Vagina (tissue), 2 donors: ENCODE results near the gene ZKSCAN4. TPM values are rescaled to one million over a fixed set of nuclear protein-coding genes. Genes with fewer than 3 reads are reported as not detected.

Source experiments
- DNase-seq, 2 donors: peaks; one replicate each; pipeline ENCODE4 v3.0.0-alpha.2; 2017; ENCODE audit errors: extremely low spot score in 2 of 2
- H3K27ac ChIP-seq: fragments of 200-600 bp; sonication (generic); one replicate; pipeline ENCODE4 v1.5.1; 2019
- H3K27me3 ChIP-seq: fragments of 200-600 bp; sonication (generic); one replicate; pipeline ENCODE4 v1.5.1; 2019
- H3K36me3 ChIP-seq, 2 donors: fragments of 200-600 bp; sonication (generic); one replicate each; pipeline ENCODE4 v1.5.1; 2017 to 2019
- H3K4me1 ChIP-seq: fragments of 200-600 bp; sonication (generic); one replicate; pipeline ENCODE4 v1.5.1; 2019
- H3K4me3 ChIP-seq, 2 donors: fragments of 200-600 bp; sonication (generic); 1 replicate in 1 of 2; 2 replicates in 1 of 2; pipeline ENCODE4 v1.5.1; 2016 to 2019
- H3K9me3 ChIP-seq: fragments of 200-600 bp; sonication (generic); one replicate; pipeline ENCODE4 v1.5.1; 2019
- CTCF ChIP-seq, 3 experiments: fragments of 450-650 bp in 2 of 3; fragments of 200-600 bp in 1 of 3; sonication (generic) in 1 of 3; IDR thresholded peaks; one replicate each; pipeline ENCODE4 v1.5.1; 2017 to 2019; ENCODE audit warnings: antibody characterized with exemption in 3 of 3, mild to moderate bottlenecking in 2 of 3, moderate library complexity in 2 of 3
- POLR2A ChIP-seq, 2 donors: fragments of 450-650 bp; IDR thresholded peaks; one replicate each; pipeline ENCODE4 v1.6.1; 2017; ENCODE audit warnings: antibody characterized with exemption in 2 of 2, mild to moderate bottlenecking in 2 of 2, moderate library complexity in 2 of 2
- POLR2AphosphoS5 ChIP-seq, 2 donors: sonication (generic); formaldehyde crosslinking; IDR thresholded peaks; one replicate each; pipeline ENCODE4 v1.9.0; 2017; ENCODE audit warnings: antibody characterized with exemption in 2 of 2, mild to moderate bottlenecking in 2 of 2, low read depth in 1 of 2; ENCODE audit not compliant: insufficient read depth in 1 of 2
- intact Hi-C: fragments of 100-400 bp; cut with DNase I; formaldehyde crosslinking; loops from one replicate; pipeline ENCODE4 v1.15.1; 2023
- total RNA-seq: library from RNA; depleted of rRNA; stranded (reverse); fragments of >200 nt; gene quantifications from one replicate; pipeline ENCODE4 v1.2.3, GENCODE V29; 2016

The ZKSCAN4 gene
- total RNA-seq, 1 donor from 2014 or later: 5.9 TPM

- intact Hi-C loops: no loop called here
- no peaks in the 10 kb centered on the region for H3K9me3 ChIP-seq
- TF ChIP-seq CTCF (IDR thresholded peaks at IDR 0.05): no peak
- TF ChIP-seq POLR2AphosphoS5 (IDR thresholded peaks at IDR 0.05; ENCODE audit: insufficient read depth in 1 of 2, low read depth in 1 of 2): no peak
- TF ChIP-seq POLR2A (IDR thresholded peaks at IDR 0.05): no peak
- H3K27me3 ChIP-seq: no peaks in the 10 kb centered on the region
- no peak overlapping the region for H3K27ac ChIP-seq
- H3K4me1 ChIP-seq: no peaks in the 10 kb centered on the region
- peaks cover 0 to 16% of the 10 kb centered on the region in 2 donors for H3K36me3 ChIP-seq
- H3K4me3 ChIP-seq: no peak overlapping the region
- DNase-seq: no peak
Observed at GRCh38 chr6:28240471-28240870, 11.6 kb downstream of the ZKSCAN4 start.

GRCh38 chr6:28239636-28240035 is 12.4 kb downstream of the ZKSCAN4 start:
- TF ChIP-seq POLR2A (IDR thresholded peaks at IDR 0.05): no peak
- TF ChIP-seq POLR2AphosphoS5 (IDR thresholded peaks at IDR 0.05; ENCODE audit: insufficient read depth in 1 of 2, low read depth in 1 of 2): no peak
- no peak for TF ChIP-seq CTCF (IDR thresholded peaks at IDR 0.05)
- DNase-seq: no peak
- Histone ChIP-seq H3K9me3 (no peaks in the 10 kb centered on the region), H3K27ac (no peak overlapping the region), H3K36me3 (peaks cover 0 to 13% of the 10 kb centered on the region in 2 donors), H3K4me1 (no peaks in the 10 kb centered on the region), H3K4me3 (no peak overlapping the region), H3K27me3 (no peaks in the 10 kb centered on the region)
- intact Hi-C loops: no loop called here

GRCh38 chr6:28235912-28236452 is 16.1 kb downstream of the ZKSCAN4 start:
- H3K36me3 ChIP-seq: peaks cover 0 to 15% of the 10 kb centered on the region in 2 donors

GRCh38 chr6:28232785-28233184 is 19.3 kb downstream of the ZKSCAN4 start:
- H3K27me3 ChIP-seq: no peaks in the 10 kb centered on the region
- no peak for TF ChIP-seq CTCF (IDR thresholded peaks at IDR 0.05)
- TF ChIP-seq POLR2A (IDR thresholded peaks at IDR 0.05): no peak
- TF ChIP-seq POLR2AphosphoS5 (IDR thresholded peaks at IDR 0.05; ENCODE audit: insufficient read depth in 1 of 2, low read depth in 1 of 2): no peak
- no peak overlapping the region for H3K27ac ChIP-seq
- intact Hi-C loops: no loop called here
- peaks cover 0 to 33% of the 10 kb centered on the region in 2 donors for H3K36me3 ChIP-seq
- no peak for DNase-seq
- H3K4me3 ChIP-seq: no peak overlapping the region
- no peaks in the 10 kb centered on the region for H3K9me3 ChIP-seq
- no peaks in the 10 kb centered on the region for H3K4me1 ChIP-seq

More at GRCh38 chr6:28235912-28236452, 16.1 kb downstream of the ZKSCAN4 start:
- TF ChIP-seq POLR2AphosphoS5 (IDR thresholded peaks at IDR 0.05; ENCODE audit: insufficient read depth in 1 of 2, low read depth in 1 of 2) (no peak), POLR2A (IDR thresholded peaks at IDR 0.05) (no peak), CTCF (IDR thresholded peaks at IDR 0.05) (no peak)
- H3K9me3 ChIP-seq: no peaks in the 10 kb centered on the region
- no peak overlapping the region for H3K4me3 ChIP-seq
- H3K27ac ChIP-seq: no peak overlapping the region
- no peak for DNase-seq
- H3K4me1 ChIP-seq: no peaks in the 10 kb centered on the region
- intact Hi-C loops: no loop called here
- H3K27me3 ChIP-seq: no peaks in the 10 kb centered on the region

GRCh38 chr6:28226460-28226859 is 25.6 kb downstream of the ZKSCAN4 start:
- Histone ChIP-seq H3K4me3 (no peak overlapping the region), H3K4me1 (peaks cover 17% of the 10 kb centered on the region), H3K9me3 (no peaks in the 10 kb centered on the region), H3K36me3 (peaks cover 0 to 21% of the 10 kb centered on the region in 2 donors), H3K27me3 (no peaks in the 10 kb centered on the region), H3K27ac (no peak overlapping the region)
- TF ChIP-seq POLR2AphosphoS5 (IDR thresholded peaks at IDR 0.05; ENCODE audit: insufficient read depth in 1 of 2, low read depth in 1 of 2): no peak
- intact Hi-C loops: loop anchor here (10.0 kb wide), 1 partner anchor 102 kb away; the partner anchor contains the start of gene ZSCAN16
- DNase-seq: no peak
